ENCODE data around the gene CAMK1D. TPM values are rescaled to one million over a fixed set of nuclear protein-coding genes. Genes with fewer than 3 reads are reported as not detected.

The CAMK1D gene
- total RNA-seq, 1 donor from 2014 or later = 1.8 TPM

DNA sequence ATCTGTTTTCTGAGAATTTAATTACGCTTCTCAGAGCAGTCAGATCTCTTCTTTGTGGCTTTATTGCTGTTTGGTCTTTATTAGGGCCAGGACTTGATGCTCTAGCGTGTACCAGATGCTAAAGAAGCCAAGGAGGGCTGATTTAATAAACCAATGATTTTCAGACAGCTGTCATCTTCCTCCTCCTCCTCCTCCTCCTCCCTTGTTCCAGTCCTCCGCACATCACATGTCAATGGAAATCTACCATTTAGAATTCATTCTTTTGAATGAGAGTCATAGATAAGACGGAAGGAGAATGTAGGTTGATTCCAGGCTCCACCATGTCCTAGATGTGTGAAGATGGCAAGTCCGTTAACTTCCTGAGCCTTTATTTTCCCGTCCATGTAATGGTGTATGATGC lies 156.3 kb downstream of the CAMK1D start:
- Histone ChIP-seq H3K36me3 (ENCODE audit: control insufficient read depth, insufficient read depth, low read length) (no peaks in the 10 kb centered on the region), H3K27me3 (ENCODE audit: control insufficient read depth, insufficient read depth, low read length) (no peaks in the 10 kb centered on the region), H3K4me3 (ENCODE audit: low read depth, low read length) (no peak overlapping the region)
- no peak for DNase-seq (ENCODE audit: low read depth)
- no peak for FAIRE-seq
- TF ChIP-seq, protein P1, sequence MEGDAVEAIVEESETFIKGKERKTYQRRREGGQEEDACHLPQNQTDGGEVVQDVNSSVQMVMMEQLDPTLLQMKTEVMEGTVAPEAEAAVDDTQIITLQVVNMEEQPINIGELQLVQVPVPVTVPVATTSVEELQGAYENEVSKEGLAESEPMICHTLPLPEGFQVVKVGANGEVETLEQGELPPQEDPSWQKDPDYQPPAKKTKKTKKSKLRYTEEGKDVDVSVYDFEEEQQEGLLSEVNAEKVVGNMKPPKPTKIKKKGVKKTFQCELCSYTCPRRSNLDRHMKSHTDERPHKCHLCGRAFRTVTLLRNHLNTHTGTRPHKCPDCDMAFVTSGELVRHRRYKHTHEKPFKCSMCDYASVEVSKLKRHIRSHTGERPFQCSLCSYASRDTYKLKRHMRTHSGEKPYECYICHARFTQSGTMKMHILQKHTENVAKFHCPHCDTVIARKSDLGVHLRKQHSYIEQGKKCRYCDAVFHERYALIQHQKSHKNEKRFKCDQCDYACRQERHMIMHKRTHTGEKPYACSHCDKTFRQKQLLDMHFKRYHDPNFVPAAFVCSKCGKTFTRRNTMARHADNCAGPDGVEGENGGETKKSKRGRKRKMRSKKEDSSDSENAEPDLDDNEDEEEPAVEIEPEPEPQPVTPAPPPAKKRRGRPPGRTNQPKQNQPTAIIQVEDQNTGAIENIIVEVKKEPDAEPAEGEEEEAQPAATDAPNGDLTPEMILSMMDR (IDR thresholded peaks at IDR 0.05; ENCODE audit: insufficient read depth, low read length, severe bottlenecking) = no peak

DNA sequence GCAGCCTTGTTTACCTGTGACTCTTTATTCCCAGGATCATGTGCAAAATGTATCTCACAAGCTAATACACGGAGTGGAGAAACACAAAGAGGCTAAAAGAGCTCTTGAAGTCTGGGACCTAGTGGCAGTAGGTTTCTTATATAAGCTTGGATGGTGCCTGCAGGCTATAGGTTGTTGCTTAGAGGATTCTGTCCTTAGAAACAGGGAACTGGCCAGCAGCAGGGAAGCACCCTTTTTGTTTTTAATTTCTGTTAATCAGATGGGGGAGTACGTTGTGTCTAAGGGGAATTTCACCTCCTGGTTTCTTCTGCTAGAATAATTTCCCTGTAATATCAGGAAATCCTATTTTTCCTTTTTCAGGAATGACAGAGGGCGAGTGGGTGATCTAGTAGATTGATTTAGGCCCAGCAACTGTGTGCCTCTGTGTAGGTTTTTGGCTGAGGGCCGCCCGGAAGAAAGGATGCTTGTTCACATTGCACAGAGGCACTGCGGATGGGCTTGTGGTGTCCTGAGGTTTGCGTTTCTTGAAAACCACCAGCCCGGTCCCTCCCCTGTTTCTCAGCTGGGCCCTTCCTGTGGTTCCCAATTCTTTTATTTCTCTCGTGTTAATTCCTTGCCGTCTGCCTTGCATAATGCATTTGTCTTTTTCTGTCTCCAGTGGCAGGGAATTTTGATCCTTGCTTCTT lies 158.0 kb downstream of the CAMK1D start:
- H3K27me3 ChIP-seq (ENCODE audit: control insufficient read depth, insufficient read depth, low read length) = no peaks in the 10 kb centered on the region
- FAIRE-seq (no peak), DNase-seq (ENCODE audit: low read depth) (no peak)
- H3K36me3 ChIP-seq (ENCODE audit: control insufficient read depth, insufficient read depth, low read length) = no peaks in the 10 kb centered on the region
- TF ChIP-seq, protein P1 (IDR thresholded peaks at IDR 0.05; ENCODE audit: insufficient read depth, low read length, severe bottlenecking) = no peak
- no peak overlapping the region for H3K4me3 ChIP-seq (ENCODE audit: low read depth, low read length)

GRCh38 chr10:12508165-12508564 lies 158.8 kb downstream of the CAMK1D start:
- TF ChIP-seq, protein P1 (IDR thresholded peaks at IDR 0.05; ENCODE audit: insufficient read depth, low read length, severe bottlenecking) = no peak
- DNase-seq (ENCODE audit: low read depth) = no peak
- FAIRE-seq = peak; percentile 50

DNA sequence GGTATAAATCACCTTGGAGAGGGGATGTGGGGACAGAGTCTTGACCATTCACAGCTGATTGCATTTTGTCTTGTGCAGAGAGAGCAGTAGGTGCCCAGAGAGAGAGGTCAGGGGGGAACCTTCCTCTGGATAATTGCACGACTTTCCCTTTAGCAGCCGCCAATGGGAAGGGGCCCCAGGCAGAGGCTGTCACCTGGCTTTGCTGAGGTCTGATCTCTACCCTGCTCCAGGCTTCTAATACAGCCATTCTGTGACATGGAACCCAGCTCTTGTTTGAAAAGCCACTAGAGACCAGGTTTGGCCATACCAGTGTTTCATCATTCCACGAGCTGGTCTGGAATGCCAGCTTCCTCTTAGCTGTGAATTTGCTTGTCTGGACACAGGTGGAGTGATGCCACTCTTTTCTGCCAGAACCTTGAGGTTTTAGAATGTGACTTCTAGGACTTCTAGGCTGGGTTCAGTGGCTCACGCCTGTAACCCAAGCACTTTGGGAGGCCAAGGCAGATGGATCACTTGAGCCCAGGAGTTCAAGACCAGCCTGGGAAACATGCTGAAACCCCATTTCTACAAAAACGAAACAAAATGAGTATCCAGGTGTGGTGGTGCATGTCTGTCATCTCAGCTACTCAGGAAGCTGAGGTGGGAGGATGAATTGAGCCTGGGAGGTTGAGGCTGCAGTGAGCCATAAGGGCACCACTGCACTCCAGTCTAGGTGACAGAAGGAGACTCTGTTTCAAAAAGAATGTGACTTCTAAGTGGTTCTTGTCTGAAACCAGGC lies 159.9 kb downstream of the CAMK1D start:
- DNase-seq (ENCODE audit: low read depth) = peak; percentile 5

More at GRCh38 chr10:12508165-12508564, 158.8 kb downstream of the CAMK1D start:
- Histone ChIP-seq H3K27me3 (ENCODE audit: control insufficient read depth, insufficient read depth, low read length) (no peaks in the 10 kb centered on the region), H3K4me3 (ENCODE audit: low read depth, low read length) (no peak overlapping the region), H3K36me3 (ENCODE audit: control insufficient read depth, insufficient read depth, low read length) (no peaks in the 10 kb centered on the region)

DNA sequence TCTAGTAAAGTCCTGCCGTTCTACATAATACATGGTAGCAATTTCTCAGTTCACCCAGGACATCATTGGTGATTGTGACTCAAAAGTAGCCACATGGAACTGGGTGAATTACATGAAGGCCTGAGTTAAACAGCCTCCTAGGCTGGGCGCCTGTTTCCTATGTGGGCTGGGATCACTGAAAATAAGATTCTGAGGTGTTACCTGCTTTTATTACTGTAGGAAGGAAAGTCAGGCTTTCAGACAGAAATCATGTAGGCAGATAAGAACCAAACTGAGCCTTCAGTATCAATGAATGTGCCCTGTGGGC lies 160.4 kb downstream of the CAMK1D start:
- FAIRE-seq = peak; percentile 43
- no peak for DNase-seq (ENCODE audit: low read depth)
- H3K36me3 ChIP-seq (ENCODE audit: control insufficient read depth, insufficient read depth, low read length) = no peaks in the 10 kb centered on the region
- no peaks in the 10 kb centered on the region for H3K27me3 ChIP-seq (ENCODE audit: control insufficient read depth, insufficient read depth, low read length)
- TF ChIP-seq, protein P1 (IDR thresholded peaks at IDR 0.05; ENCODE audit: insufficient read depth, low read length, severe bottlenecking) = no peak
- H3K4me3 ChIP-seq (ENCODE audit: low read depth, low read length) = no peak overlapping the region

More for the DNA sequence above, 159.9 kb downstream of the CAMK1D start:
- FAIRE-seq = no peak
- no peak overlapping the region for H3K4me3 ChIP-seq (ENCODE audit: low read depth, low read length)
- H3K36me3 ChIP-seq (ENCODE audit: control insufficient read depth, insufficient read depth, low read length) = no peaks in the 10 kb centered on the region
- no peaks in the 10 kb centered on the region for H3K27me3 ChIP-seq (ENCODE audit: control insufficient read depth, insufficient read depth, low read length)
- TF ChIP-seq, protein P1 (IDR thresholded peaks at IDR 0.05; ENCODE audit: insufficient read depth, low read length, severe bottlenecking) = no peak

Data from bronchial epithelial cell (primary cell).